Mesothelial cell of epicardium (in vitro differentiated cells): Measurements from ENCODE around the gene SDR42E2. TPM values are rescaled to one million over a fixed set of nuclear protein-coding genes. Genes with fewer than 3 reads are reported as not detected.

Source experiments
- DNase-seq, 2 experiments: peaks; one replicate each; pipeline ENCODE4 v3.0.0; 2021; ENCODE audit warnings: low spot score in 2 of 2; ENCODE audit not compliant: unreplicated experiment in 2 of 2
- H3K27ac Mint-ChIP-seq: 2 replicates; pipeline ENCODE4 v1.8.0; 2021; ENCODE audit warnings: mixed read lengths
- H3K27me3 Mint-ChIP-seq: 2 replicates; pipeline ENCODE4 v1.8.0; 2021; ENCODE audit warnings: low read depth, mixed read lengths
- H3K36me3 Mint-ChIP-seq: 2 replicates; pipeline ENCODE4 v1.8.0; 2021; ENCODE audit warnings: mixed read lengths
- H3K4me1 Mint-ChIP-seq: 2 replicates; pipeline ENCODE4 v1.8.0; 2021; ENCODE audit warnings: mixed read lengths
- H3K4me3 Mint-ChIP-seq: 2 replicates; pipeline ENCODE4 v1.8.0; 2021; ENCODE audit warnings: mild to moderate bottlenecking, moderate library complexity, mixed read lengths
- H3K9me3 Mint-ChIP-seq: 2 replicates; pipeline ENCODE4 v1.8.0; 2021; ENCODE audit warnings: mixed read lengths
- total RNA-seq: library from RNA; stranded (reverse); gene quantifications from 3 replicates; pipeline ENCODE4 v1.2.1, GENCODE V29; 2021
- TF ChIP-seq, protein P1 (sequence below): fragments of 200-600 bp; sonication (generic); IDR thresholded peaks from one replicate; pipeline ENCODE4 v1.5.0; 2021; ENCODE audit warnings: antibody characterized with exemption; ENCODE audit not compliant: unreplicated experiment

SDR42E2 gene
- total RNA-seq, 1 donor from 2014 or later, result 0.09 TPM

GRCh38 chr16:22225060-22225459 lies 62.8 kb downstream of the SDR42E2 start:
- no peak overlapping the region for H3K27ac Mint-ChIP-seq
- peaks cover 3% of the 10 kb centered on the region for H3K4me1 Mint-ChIP-seq
- TF ChIP-seq, protein P1, sequence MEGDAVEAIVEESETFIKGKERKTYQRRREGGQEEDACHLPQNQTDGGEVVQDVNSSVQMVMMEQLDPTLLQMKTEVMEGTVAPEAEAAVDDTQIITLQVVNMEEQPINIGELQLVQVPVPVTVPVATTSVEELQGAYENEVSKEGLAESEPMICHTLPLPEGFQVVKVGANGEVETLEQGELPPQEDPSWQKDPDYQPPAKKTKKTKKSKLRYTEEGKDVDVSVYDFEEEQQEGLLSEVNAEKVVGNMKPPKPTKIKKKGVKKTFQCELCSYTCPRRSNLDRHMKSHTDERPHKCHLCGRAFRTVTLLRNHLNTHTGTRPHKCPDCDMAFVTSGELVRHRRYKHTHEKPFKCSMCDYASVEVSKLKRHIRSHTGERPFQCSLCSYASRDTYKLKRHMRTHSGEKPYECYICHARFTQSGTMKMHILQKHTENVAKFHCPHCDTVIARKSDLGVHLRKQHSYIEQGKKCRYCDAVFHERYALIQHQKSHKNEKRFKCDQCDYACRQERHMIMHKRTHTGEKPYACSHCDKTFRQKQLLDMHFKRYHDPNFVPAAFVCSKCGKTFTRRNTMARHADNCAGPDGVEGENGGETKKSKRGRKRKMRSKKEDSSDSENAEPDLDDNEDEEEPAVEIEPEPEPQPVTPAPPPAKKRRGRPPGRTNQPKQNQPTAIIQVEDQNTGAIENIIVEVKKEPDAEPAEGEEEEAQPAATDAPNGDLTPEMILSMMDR, result no peak
- H3K9me3 Mint-ChIP-seq, result no peaks in the 10 kb centered on the region
- H3K36me3 Mint-ChIP-seq, result peaks cover 2% of the 10 kb centered on the region
- DNase-seq, result no peak
- H3K4me3 Mint-ChIP-seq, result no peak overlapping the region
- no peaks in the 10 kb centered on the region for H3K27me3 Mint-ChIP-seq

DNA sequence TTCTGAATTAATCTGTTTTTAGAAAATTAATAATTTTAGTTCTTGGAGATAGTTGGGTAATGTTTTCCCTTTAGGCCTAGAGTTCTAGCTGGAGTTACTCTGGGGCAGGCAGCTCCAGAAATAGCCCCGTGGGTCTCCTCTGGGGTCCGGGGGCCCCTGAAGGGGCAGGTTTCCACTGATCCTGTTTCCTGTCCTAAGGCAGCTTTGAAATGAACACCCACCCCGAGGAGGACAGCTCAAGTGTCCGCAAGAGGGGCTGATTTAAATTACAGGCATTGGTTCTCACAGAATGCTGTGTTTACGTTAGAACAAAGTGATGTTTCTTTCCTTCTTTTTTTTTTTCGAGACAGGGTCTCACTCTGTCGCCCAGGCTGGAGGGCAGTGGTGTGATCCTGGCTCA lies 67.6 kb downstream of the SDR42E2 start:
- Mint-ChIP-seq H3K9me3 (no peaks in the 10 kb centered on the region), H3K27me3 (no peaks in the 10 kb centered on the region), H3K4me1 (peaks cover 3% of the 10 kb centered on the region), H3K4me3 (no peak overlapping the region), H3K36me3 (peaks cover 3% of the 10 kb centered on the region), H3K27ac (no peak overlapping the region)
- DNase-seq, result no peak
- TF ChIP-seq, protein P1, result no peak

DNA sequence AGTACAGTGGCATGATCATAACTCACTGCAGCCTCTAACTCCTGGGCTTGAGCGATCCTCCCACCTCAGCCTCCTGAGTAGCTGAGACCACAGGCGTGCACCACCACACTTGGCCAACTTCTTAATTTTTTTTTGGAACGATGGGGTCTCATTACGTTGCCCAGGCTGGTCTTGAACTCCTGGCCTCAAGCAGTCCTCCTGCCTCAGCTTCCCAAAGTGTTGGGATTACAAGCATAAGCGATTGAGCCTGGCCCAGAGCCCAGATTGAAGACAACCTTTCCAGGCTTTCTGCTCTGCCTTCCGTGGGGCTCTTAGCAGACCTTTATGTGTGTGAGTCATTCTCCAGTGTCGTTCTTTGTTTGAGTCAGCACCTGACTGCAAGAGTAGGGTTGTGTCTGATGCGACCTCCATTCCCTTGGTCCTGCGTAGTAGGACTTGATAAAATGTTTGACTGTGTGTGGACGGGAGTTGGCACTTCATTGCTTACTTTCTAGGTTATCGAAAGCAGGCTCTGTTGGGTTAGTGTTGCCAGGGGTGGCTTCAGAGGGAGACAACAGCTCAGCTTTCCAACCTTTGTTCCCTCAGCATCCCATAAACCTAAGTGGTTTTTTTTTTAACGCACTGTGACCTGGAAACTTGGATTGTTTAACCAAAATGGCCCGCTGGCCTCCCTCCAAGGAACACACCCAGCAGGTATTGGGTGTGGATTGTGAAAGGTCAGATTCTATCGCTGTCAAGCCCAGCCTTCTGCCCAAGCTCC lies 70.2 kb downstream of the SDR42E2 start:
- Mint-ChIP-seq H3K4me1 (peaks cover 3% of the 10 kb centered on the region), H3K9me3 (no peaks in the 10 kb centered on the region), H3K27ac (no peak overlapping the region)

DNA sequence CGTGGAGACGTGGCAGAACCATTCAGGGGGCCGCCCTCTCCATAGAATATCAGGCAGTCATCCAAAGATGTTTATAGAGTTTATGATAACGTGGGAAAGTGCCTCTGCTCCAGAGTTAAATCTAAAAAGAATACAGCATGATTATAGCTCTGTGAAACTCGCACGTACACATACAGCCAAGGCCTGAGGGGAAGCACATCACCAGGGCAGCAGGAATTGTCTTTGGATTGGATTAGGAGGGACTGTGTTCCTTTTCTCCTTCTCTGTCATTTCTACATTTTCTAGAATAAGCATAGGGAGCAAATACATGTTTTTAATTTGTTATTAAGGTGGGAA lies 70.7 kb downstream of the SDR42E2 start:
- Mint-ChIP-seq H3K36me3 (peaks cover 4% of the 10 kb centered on the region), H3K9me3 (no peaks in the 10 kb centered on the region), H3K27ac (no peak overlapping the region), H3K27me3 (no peaks in the 10 kb centered on the region), H3K4me3 (no peak overlapping the region), H3K4me1 (peaks cover 3% of the 10 kb centered on the region)
- TF ChIP-seq, protein P1, result no peak
- DNase-seq, result no peak

More for the DNA sequence above, 70.2 kb downstream of the SDR42E2 start:
- Mint-ChIP-seq H3K36me3 (peaks cover 4% of the 10 kb centered on the region), H3K4me3 (no peak overlapping the region), H3K27me3 (no peaks in the 10 kb centered on the region)
- TF ChIP-seq, protein P1, result no peak
- no peak for DNase-seq

- no peak for DNase-seq
Measured at GRCh38 chr16:22235839-22236745, 73.8 kb downstream of the SDR42E2 start.

More at GRCh38 chr16:22235839-22236745, 73.8 kb downstream of the SDR42E2 start:
- peaks cover 3% of the 10 kb centered on the region for H3K4me1 Mint-ChIP-seq
- H3K36me3 Mint-ChIP-seq, result peaks cover 6% of the 10 kb centered on the region
- no peak overlapping the region for H3K4me3 Mint-ChIP-seq
- no peak overlapping the region for H3K27ac Mint-ChIP-seq
- TF ChIP-seq, protein P1, result no peak
- no peaks in the 10 kb centered on the region for H3K27me3 Mint-ChIP-seq
- H3K9me3 Mint-ChIP-seq, result no peaks in the 10 kb centered on the region
